Tibial nerve (tissue), 4 donors: ENCODE data around the gene SHROOM3.

Experiments
- CTCF ChIP-seq, 5 experiments: fragments of 200-600 bp in 3 of 5; fragments of 450-650 bp in 2 of 5; sonication (generic) in 3 of 5; IDR thresholded peaks; one replicate each; pipeline ENCODE4 v1.5.1; 2016 to 2019; ENCODE audit warnings: antibody characterized with exemption in 5 of 5, mild to moderate bottlenecking in 3 of 5, moderate library complexity in 2 of 5
- EP300 ChIP-seq, 2 donors: sonication (generic); formaldehyde crosslinking; IDR thresholded peaks; one replicate each; pipeline ENCODE4 v1.6.1; 2017; ENCODE audit warnings: antibody characterized with exemption in 2 of 2, mild to moderate bottlenecking in 1 of 2

GRCh38 chr4:76499461-76499860 lies 64.4 kb downstream of the SHROOM3 start:
- TF ChIP-seq CTCF (IDR thresholded peaks at IDR 0.05): no peak
- no peak for TF ChIP-seq EP300 (IDR thresholded peaks at IDR 0.05)
